ENCODE results near the gene KCTD3. TPM values are rescaled to one million over a fixed set of nuclear protein-coding genes. Genes with fewer than 3 reads are reported as not detected.
A peak's percentile ranks its signal among the peaks of the same experiment; 100 is the strongest.

Gene KCTD3
- total and polyA plus RNA-seq, 2 experiments from 2014 or later: 34.0 to 40.8 TPM

DNA sequence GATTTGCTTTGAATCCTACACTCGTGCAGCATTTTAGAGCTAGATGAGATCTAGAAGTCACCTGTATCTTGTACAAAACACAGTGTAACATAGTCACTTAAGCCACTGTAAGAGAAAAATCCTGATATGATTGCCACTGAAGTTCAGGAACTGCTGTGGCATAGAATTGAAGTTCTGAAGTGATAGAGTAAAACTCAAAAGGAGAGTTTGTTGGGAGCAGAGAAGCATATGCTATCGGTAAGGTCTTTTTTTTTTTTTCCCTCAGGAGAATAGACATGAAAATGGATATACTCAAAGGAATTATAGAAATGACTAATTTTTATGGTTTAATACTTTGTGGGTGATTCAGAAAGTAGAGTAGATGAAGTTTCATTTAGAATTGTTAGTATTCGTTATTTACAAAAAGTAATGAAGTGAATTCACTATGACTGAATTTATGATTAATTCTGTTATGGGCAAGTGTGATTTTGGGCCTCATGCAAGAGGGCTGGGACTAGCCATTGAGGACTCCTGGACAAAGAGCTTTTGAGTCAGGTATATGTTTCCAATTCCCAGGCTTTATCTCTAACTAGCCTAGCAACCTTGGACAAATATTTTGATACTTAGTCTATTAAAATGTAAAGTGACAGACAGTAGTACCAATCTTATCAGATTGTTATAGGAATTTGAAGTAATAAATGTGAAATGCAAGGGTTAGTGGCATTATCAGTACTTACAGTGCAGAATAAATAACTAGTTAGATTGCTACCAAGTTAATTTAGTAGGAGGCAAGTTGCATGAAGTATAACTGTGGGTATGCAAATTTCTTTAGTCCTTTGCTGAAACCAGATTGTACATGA is 3.1 kb downstream of the KCTD3 start:
- Histone ChIP-seq H3K4me3 (no peak overlapping the region), H3K4me1 (ENCODE audit: low read depth) (peaks cover 20% of the 10 kb centered on the region), H3K27me3 (no peaks in the 10 kb centered on the region), H3K27ac (no peak overlapping the region), H3K36me3 (no peaks in the 10 kb centered on the region), H3K9me3 (ENCODE audit: low read depth) (no peaks in the 10 kb centered on the region)
- TF ChIP-seq, protein P1, sequence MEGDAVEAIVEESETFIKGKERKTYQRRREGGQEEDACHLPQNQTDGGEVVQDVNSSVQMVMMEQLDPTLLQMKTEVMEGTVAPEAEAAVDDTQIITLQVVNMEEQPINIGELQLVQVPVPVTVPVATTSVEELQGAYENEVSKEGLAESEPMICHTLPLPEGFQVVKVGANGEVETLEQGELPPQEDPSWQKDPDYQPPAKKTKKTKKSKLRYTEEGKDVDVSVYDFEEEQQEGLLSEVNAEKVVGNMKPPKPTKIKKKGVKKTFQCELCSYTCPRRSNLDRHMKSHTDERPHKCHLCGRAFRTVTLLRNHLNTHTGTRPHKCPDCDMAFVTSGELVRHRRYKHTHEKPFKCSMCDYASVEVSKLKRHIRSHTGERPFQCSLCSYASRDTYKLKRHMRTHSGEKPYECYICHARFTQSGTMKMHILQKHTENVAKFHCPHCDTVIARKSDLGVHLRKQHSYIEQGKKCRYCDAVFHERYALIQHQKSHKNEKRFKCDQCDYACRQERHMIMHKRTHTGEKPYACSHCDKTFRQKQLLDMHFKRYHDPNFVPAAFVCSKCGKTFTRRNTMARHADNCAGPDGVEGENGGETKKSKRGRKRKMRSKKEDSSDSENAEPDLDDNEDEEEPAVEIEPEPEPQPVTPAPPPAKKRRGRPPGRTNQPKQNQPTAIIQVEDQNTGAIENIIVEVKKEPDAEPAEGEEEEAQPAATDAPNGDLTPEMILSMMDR (IDR thresholded peaks at IDR 0.05; ENCODE audit: low read depth, low read length): no peak
- peak in 1 of 2 donors; percentile 20 for DNase-seq (ENCODE audit: low read depth in 1 of 2, low spot score in 1 of 2)

- no peak for DNase-seq (ENCODE audit: low read depth in 1 of 2, low spot score in 1 of 2)
- no peaks in the 10 kb centered on the region for H3K4me1 ChIP-seq (ENCODE audit: low read depth)
- no peaks in the 10 kb centered on the region for H3K27me3 ChIP-seq
- H3K27ac ChIP-seq: no peak overlapping the region
- H3K9me3 ChIP-seq (ENCODE audit: low read depth): no peaks in the 10 kb centered on the region
- no peak overlapping the region for H3K4me3 ChIP-seq
- H3K36me3 ChIP-seq: peaks cover 43% of the 10 kb centered on the region
- TF ChIP-seq, protein P1 (IDR thresholded peaks at IDR 0.05; ENCODE audit: low read depth, low read length): no peak
Measured at GRCh38 chr1:215581896-215582295, 14.8 kb downstream of the KCTD3 start.

DNA sequence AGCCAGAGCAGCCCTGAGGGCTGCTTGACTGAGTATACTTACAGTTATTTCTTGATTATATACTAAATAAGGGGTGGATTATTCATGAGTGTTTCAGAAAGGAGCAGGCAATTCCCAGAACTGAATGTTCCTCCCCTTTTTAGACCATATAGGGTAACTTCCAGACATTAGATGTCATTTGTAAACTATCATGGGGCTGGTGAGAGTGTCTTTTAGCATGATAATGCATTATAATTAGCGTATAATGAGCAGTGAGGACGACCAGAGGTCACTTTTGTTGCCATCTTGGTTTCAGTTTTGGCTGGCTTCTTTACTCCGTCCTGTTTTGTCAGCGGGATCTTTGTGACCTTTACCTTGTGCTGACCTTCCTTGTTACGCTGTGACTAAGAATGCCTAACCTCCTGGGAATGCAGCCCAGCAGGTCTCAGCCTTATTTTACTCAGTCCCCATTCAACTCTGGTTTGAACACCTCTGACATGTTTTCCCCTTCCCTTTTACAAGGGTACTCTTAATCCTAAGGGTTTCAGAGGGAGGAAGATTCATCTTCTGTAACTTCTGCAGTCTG is 16.2 kb downstream of the KCTD3 start:
- no peak overlapping the region for H3K4me3 ChIP-seq
- H3K9me3 ChIP-seq (ENCODE audit: low read depth): no peaks in the 10 kb centered on the region
- TF ChIP-seq, protein P1 (IDR thresholded peaks at IDR 0.05; ENCODE audit: low read depth, low read length): no peak
- peaks cover 29% of the 10 kb centered on the region for H3K36me3 ChIP-seq
- H3K27ac ChIP-seq: no peak overlapping the region
- no peaks in the 10 kb centered on the region for H3K4me1 ChIP-seq (ENCODE audit: low read depth)
- no peaks in the 10 kb centered on the region for H3K27me3 ChIP-seq
- DNase-seq (ENCODE audit: low read depth in 1 of 2, low spot score in 1 of 2): no peak

- Histone ChIP-seq H3K27ac (no peak overlapping the region), H3K4me1 (ENCODE audit: low read depth) (no peaks in the 10 kb centered on the region), H3K27me3 (no peaks in the 10 kb centered on the region), H3K4me3 (no peak overlapping the region), H3K36me3 (peaks cover 18% of the 10 kb centered on the region), H3K9me3 (ENCODE audit: low read depth) (no peaks in the 10 kb centered on the region)
- no peak for DNase-seq (ENCODE audit: low read depth in 1 of 2, low spot score in 1 of 2)
- TF ChIP-seq, protein P1 (IDR thresholded peaks at IDR 0.05; ENCODE audit: low read depth, low read length): no peak
Measured at GRCh38 chr1:215584389-215584788, 17.3 kb downstream of the KCTD3 start.

- Histone ChIP-seq H3K4me3 (no peak overlapping the region), H3K27ac (no peak overlapping the region), H3K36me3 (peaks cover 5% of the 10 kb centered on the region), H3K9me3 (ENCODE audit: low read depth) (no peaks in the 10 kb centered on the region), H3K4me1 (ENCODE audit: low read depth) (no peaks in the 10 kb centered on the region), H3K27me3 (no peaks in the 10 kb centered on the region)
- TF ChIP-seq, protein P1 (IDR thresholded peaks at IDR 0.05; ENCODE audit: low read depth, low read length): no peak
- DNase-seq (ENCODE audit: low read depth in 1 of 2, low spot score in 1 of 2): no peak
Measured at GRCh38 chr1:215589650-215590435, 22.7 kb downstream of the KCTD3 start.
